HG02973 (cell line): Measurements from ENCODE around the gene MAFF.
"Not testable (repeated sequence)": the region's sequence is repeated elsewhere in the genome, so short reads cannot be mapped to it uniquely, and the experiment has no call there.

ENCODE experiments used
- ATAC-seq: cut with Tn5 transposase; IDR thresholded peaks from one replicate; pipeline ENCODE4 v1.9.1; 2021; ENCODE audit warnings: moderate library complexity; ENCODE audit not compliant: unreplicated experiment

The MAFF gene

GRCh38 chr22:38201711-38202436 lies at the start of gene MAFF:
MAFF (plus strand) TSS chr22:38201994; CDS start chr22:38213854, 11,860 bp downstream.
- ATAC-seq, result peak; percentile 44

GRCh38 chr22:38153821-38154562 lies 47.8 kb upstream of the MAFF start:
- no peak for ATAC-seq

- ATAC-seq, result not testable (repeated sequence)
These were observed 47.3 kb upstream of the MAFF start for GRCh38 chr22:38154563-38154915.

GRCh38 chr22:38155703-38156102 lies 46.1 kb upstream of the MAFF start:
- no peak for ATAC-seq

- ATAC-seq, result no peak
These were observed 38.6 kb upstream of the MAFF start for GRCh38 chr22:38162881-38163843.

DNA sequence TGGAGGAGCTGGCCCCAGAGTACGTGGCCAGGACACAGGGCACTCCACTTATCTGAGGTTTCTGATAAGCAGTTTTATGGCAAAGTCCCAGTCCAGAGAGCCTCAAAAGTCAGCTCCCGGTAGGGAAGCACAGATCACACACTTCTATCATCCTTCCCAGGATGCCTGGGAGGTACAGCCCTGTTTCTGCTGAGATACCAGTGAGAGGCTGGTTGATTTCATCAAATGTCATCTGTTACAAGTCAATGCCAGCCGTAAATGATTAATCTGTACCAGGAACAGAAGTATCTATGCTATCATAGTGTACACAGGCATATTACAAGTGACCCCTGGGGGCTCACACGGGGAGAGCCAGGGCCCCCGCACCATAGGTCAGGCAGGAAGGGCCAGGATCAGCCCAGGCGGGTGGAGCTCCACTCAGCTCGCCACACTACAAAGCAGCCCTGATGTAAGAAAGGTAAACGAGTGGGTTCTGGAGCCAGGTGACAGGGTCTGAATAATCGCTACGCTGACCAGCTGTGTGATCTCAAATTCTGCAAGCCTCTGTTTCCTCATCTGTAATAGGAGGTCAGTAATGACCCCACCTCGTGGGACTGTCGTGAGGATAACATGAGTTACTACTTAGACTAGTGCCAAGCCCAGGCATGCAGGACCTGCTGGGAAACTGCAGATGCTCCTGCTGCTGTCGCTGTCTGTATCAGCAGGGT lies 37.8 kb upstream of the MAFF start:
- ATAC-seq, result no peak

- ATAC-seq, result no peak
These were observed 37.3 kb upstream of the MAFF start for GRCh38 chr22:38164551-38164918.

- ATAC-seq, result no peak
These were observed 35.7 kb upstream of the MAFF start for GRCh38 chr22:38165922-38166593.

DNA sequence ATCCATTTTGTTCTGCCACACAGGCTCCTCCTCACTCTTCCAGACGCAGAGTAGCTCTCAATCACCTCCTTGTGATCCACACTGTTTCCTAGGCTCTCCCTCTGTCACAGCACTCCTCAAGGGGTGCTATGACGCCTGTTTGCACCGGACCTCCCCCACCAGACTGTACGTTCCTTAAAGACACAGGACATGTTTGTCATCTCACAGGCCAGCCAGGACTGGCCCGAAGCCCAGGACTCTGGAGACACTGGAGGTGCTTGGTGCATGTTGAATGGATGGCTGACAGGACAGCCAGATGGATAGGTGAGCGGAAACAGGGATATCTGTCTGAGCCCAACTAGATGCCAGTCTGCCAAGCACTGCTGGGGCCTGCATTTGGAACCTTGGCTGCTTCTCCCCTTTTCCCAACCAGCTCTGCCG lies 33.8 kb upstream of the MAFF start:
- ATAC-seq, result no peak

- ATAC-seq, result no peak
These were observed 32.7 kb upstream of the MAFF start for GRCh38 chr22:38169116-38169515.

DNA sequence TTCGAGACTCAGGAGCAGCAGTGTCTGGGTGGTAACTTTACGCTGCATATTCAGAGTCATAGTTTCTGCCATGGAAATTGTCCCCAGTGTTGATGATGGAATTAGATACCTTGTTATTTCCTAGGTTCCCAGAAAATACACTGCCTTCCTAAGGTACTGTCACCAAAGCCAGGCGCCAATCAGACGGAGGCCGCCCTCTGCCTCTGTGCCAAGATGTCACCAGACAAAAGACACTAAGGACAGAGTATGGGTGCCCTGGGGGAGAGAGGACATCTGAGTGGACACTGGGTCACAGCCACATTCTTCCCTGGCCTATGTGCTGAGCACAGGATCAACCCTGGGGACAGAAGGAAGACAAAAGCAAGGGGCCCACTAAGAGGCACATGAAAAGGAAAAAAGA lies 31.3 kb upstream of the MAFF start:
- no peak for ATAC-seq

DNA sequence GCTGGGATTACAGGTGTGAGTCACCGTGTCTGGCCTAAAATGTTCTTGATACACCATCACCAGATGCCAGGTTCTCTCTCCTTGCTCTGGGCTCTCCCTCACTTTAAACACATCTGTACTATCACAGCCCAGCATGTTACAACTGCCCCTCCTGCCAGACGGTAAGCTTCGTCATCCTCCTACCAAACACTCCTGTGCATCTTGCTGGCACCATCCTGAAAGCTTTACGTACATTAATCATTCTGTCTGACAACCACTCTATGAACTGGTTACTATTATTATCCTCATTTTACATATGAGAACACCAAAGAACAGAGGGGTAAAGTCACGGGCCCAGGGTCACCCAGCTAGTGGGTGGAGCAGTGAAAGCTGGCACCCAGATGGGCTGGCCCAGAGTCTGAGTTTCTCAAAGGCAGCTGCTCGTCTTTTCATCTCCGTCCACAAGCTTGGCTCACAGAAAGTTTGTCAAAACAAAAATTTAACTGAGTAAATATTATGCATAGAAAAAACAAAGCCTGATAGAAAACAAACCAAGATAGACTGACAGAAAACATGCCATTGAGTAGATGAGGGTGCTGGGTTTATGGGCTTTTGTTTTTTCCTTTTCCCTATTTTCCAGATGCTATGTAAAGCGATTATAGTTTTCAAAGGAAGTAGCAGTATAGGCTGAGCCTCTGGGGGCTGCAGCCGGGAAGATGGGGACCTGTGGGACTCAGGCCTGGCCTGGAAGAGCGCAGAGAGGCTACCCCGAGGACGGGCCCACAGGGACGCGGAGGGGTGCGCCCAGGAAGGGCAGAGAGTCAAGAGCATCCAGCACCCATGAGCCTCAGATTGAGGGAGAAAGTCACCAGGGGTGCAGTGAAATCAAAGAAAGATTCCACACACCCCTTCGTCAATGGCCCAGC lies 29.6 kb upstream of the MAFF start:
- ATAC-seq, result no peak

DNA sequence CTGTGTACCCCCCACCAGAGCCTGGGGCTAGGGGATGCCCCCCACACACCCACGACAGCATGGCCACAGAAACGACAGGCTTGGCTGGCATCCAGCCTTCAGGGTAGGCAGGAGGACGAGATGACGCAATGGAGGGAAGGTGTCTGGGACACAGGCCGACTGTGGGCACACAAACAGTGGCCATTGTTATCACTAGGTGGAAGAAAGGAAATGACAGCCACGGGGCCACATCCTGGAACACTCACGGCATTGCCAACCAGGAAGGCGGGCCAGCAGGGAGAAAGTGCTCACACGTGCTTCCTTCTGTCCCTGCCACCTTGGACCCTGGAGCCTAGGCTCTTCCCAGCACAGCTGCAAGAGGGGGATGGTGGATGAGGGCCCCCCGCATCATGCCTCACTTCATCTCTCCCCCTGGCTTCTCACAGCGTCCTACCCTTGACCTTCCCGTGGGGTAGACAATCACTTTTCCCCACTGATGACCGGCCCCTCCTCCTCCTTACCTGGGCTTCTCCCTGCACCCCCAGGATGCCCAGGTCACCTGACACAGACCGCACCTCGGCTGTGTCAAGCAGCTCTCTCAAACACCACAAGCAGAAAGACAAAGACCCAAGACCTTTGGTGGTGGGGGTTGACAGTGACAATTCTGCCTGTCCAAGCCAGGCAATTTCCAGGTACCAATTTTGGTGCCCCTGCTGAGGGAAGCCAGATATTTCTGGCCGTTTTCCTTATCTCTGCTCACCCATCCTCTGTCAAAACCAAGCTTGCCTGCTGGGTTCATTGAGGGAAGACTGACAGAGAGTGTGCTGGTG lies 28.8 kb upstream of the MAFF start:
- ATAC-seq, result no peak

GRCh38 chr22:38173641-38173906 lies 28.2 kb upstream of the MAFF start:
- ATAC-seq, result no peak

DNA sequence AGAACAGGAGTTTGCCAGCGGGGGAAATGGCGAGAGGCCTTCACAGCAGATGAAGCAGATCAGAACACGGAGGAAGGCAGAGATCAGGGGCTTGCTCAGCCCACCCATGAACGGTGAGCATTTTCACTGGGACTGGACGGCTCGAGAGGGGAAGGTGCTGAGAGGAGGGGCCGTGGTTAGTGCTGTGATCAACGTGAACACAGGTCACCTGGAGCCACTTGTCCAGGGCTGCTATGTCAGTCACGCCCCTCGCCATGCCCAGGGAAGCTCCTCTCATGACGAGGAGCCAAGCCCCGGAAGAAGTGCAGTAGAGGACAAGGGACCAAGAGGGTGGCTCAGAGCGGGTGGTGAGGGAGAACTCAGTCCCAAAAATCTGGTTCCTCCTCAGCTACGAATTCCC lies 27.2 kb upstream of the MAFF start:
- no peak for ATAC-seq

GRCh38 chr22:38175206-38176118 lies 26.3 kb upstream of the MAFF start:
- no peak for ATAC-seq

DNA sequence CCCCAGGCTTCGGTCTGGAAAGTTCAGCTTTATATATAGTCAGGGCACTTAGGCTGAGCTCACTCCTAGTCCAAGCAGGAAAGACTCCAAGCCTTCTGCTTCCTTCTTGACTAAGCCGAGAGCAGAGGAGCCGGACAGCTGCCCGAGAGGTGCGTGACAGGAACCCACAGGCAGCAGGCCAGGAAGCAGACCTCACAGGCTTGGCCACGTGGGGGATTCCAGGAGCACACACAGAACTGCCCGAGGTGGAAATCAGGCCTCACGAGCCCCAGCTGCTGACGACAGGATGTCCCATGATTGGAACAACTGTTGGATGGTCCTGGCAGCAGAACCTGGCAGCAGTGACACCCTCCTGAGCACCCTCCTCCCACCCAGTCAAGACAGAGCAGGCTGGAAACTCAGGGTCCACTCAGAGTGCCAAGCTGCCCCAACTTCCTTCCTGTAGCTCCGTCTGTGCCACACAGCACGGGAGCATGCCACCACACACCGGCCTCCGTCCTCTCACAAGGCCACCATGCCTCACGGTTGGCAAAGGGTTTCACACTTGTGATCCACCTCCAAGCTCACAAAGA lies 25.5 kb upstream of the MAFF start:
- no peak for ATAC-seq
